Activated CD4-positive, alpha-beta T cell treated with anti-CD3 and anti-CD28 coated beads for 36 hours (primary cell): ENCODE data around the gene SIX5. TPM values are rescaled to one million over a fixed set of nuclear protein-coding genes. Genes with fewer than 3 reads are reported as not detected.
A peak's percentile ranks its signal among the peaks of the same experiment; 100 is the strongest.
"Not testable (repeated sequence)": the region's sequence is repeated elsewhere in the genome, so short reads cannot be mapped to it uniquely, and the experiment has no call there.

Source experiments
- ATAC-seq: fragments of 200-7000 bp; cut with Tn5 transposase; one replicate; pipeline ENCODE4 v1.10.0; 2021; ENCODE audit warnings: mild to moderate bottlenecking, moderate library complexity
- CTCF ChIA-PET: fragments of 350-600 bp; sonication (Branson Sonifier 250); formaldehyde crosslinking; loops from one replicate; lab custom pipeline; 2021; ENCODE audit warnings: antibody characterized with exemption; lab: Charles Lee
- POLR2A ChIA-PET: fragments of 350-600 bp; sonication (Branson Sonifier 250); formaldehyde crosslinking; loops from one replicate; lab custom pipeline; 2021; ENCODE audit warnings: antibody characterized with exemption, inconsistent platforms; lab: Charles Lee
- DNase-seq: peaks from one replicate; pipeline ENCODE4 v3.0.0-alpha.2; 2020
- H3K27ac Mint-ChIP-seq: one replicate; pipeline ENCODE4 v1.8.0; 2021; ENCODE audit warnings: mixed read lengths
- H3K27me3 Mint-ChIP-seq: one replicate; pipeline ENCODE4 v1.8.0; 2021; ENCODE audit warnings: mixed read lengths
- H3K36me3 Mint-ChIP-seq: one replicate; pipeline ENCODE4 v1.8.0; 2021; ENCODE audit warnings: low read depth, mixed read lengths
- H3K4me1 Mint-ChIP-seq: one replicate; pipeline ENCODE4 v1.8.0; 2021; ENCODE audit warnings: mixed read lengths
- H3K4me3 Mint-ChIP-seq: one replicate; pipeline ENCODE4 v1.8.0; 2021; ENCODE audit warnings: mild to moderate bottlenecking, moderate library complexity, mixed read lengths
- H3K9me3 Mint-ChIP-seq: one replicate; pipeline ENCODE4 v1.8.0; 2021; ENCODE audit warnings: low read depth, mixed read lengths
- intact Hi-C, 2 experiments: fragments of 100-400 bp; cut with DNase I in 1 of 2; cut with micrococcal nuclease in 1 of 2; formaldehyde crosslinking; loops; one replicate each; pipeline versions ENCODE4 v1.14.2 to v1.15.1; 2022 to 2024; cut with DNase I, micrococcal nuclease
- total RNA-seq, 2 experiments: library from RNA; stranded (reverse); gene quantifications; one replicate each; pipeline ENCODE4 v1.2.3, GENCODE V29; 2021

The SIX5 gene
- total RNA-seq, 2 experiments from 2014 or later, result 2.0 to 2.2 TPM

GRCh38 chr19:45809643-45810159, 40.6 kb upstream of the SIX5 start:
- H3K4me3 Mint-ChIP-seq, result no peak overlapping the region
- no peak overlapping the region for H3K27ac Mint-ChIP-seq
- ChIA-PET CTCF (interaction anchor here (0.6 to 1.2 kb wide), 2 partner anchors 40 to 71 kb away, joined by 3 to 4 read pairs; no protein-coding TSS in a partner anchor), POLR2A (interaction anchor here (0.6 kb wide), 1 partner anchor 10 kb away, joined by 4 read pairs; no protein-coding TSS in a partner anchor)
- H3K4me1 Mint-ChIP-seq, result peaks cover 7% of the 10 kb centered on the region
- H3K36me3 Mint-ChIP-seq, result peaks cover 4% of the 10 kb centered on the region
- ATAC-seq (no peak), DNase-seq (no peak)
- H3K9me3 Mint-ChIP-seq, result no peaks in the 10 kb centered on the region
- peaks cover 10% of the 10 kb centered on the region for H3K27me3 Mint-ChIP-seq
- intact Hi-C loops, result loop anchor here in 1 of 2 experiments (10.0 kb wide), 1 partner anchor 205 kb away; no protein-coding TSS in a partner anchor

- DNase-seq (no peak), ATAC-seq (no peak)
- POLR2A ChIA-PET, result no interaction called here
- Mint-ChIP-seq H3K36me3 (no peaks in the 10 kb centered on the region), H3K4me3 (no peak overlapping the region), H3K9me3 (no peaks in the 10 kb centered on the region), H3K27ac (no peak overlapping the region), H3K4me1 (peaks cover 7% of the 10 kb centered on the region), H3K27me3 (peaks cover 5% of the 10 kb centered on the region)
- intact Hi-C loops, result no loop called here
- CTCF ChIA-PET, result interaction anchor here (0.7 to 1.8 kb wide), 2 partner anchors 8 to 11 kb away, joined by 3 to 7 read pairs; no protein-coding TSS in a partner anchor
Observed at GRCh38 chr19:45805719-45806118, 36.7 kb upstream of the SIX5 start.

DNA sequence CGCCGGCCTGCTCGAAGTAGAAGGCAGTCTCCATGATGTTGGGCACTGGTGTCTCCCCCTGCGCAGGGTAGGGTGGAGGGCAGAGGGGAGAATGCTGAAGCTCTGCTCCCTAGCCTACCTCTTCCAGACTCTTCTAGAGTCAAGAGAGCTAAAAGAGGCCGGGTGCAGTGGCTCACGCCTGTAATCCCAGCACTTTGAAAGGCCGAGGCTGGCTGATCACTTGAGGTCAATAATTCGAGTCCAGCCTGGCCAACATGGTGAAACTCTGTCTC, 35.8 kb upstream of the SIX5 start:
- ATAC-seq, result no peak
- POLR2A ChIA-PET, result no interaction called here

GRCh38 chr19:45804140-45804958, 35.3 kb upstream of the SIX5 start:
- H3K36me3 Mint-ChIP-seq, result no peaks in the 10 kb centered on the region
- no peak overlapping the region for H3K4me3 Mint-ChIP-seq
- H3K4me1 Mint-ChIP-seq, result peaks cover 2% of the 10 kb centered on the region
- no peak for DNase-seq
- intact Hi-C loops, result no loop called here
- POLR2A ChIA-PET, result no interaction called here
- H3K9me3 Mint-ChIP-seq, result no peaks in the 10 kb centered on the region
- H3K27ac Mint-ChIP-seq, result no peak overlapping the region
- ATAC-seq, result no peak
- CTCF ChIA-PET, result interaction anchor here (0.9 to 14.8 kb wide), 4 partner anchors 8 to 33 kb away, joined by 4 to 126 read pairs (median 6); partner anchors contain the start of gene SIX5
- peaks cover 8% of the 10 kb centered on the region for H3K27me3 Mint-ChIP-seq

More for the DNA sequence above, 35.8 kb upstream of the SIX5 start:
- intact Hi-C loops, result no loop called here
- H3K27me3 Mint-ChIP-seq, result peaks cover 5% of the 10 kb centered on the region
- CTCF ChIA-PET, result interaction anchor here (1.8 kb wide), 1 partner anchor 12 kb away, joined by 7 read pairs; no protein-coding TSS in a partner anchor
- DNase-seq, result no peak
- no peak overlapping the region for H3K4me3 Mint-ChIP-seq
- peaks cover 7% of the 10 kb centered on the region for H3K4me1 Mint-ChIP-seq
- H3K27ac Mint-ChIP-seq, result no peak overlapping the region
- no peaks in the 10 kb centered on the region for H3K9me3 Mint-ChIP-seq
- H3K36me3 Mint-ChIP-seq, result no peaks in the 10 kb centered on the region

GRCh38 chr19:45801603-45802175, 32.6 kb upstream of the SIX5 start:
- Mint-ChIP-seq H3K36me3 (no peaks in the 10 kb centered on the region), H3K27ac (no peak overlapping the region), H3K4me1 (peaks cover 4% of the 10 kb centered on the region), H3K4me3 (no peak overlapping the region), H3K27me3 (peaks cover 17% of the 10 kb centered on the region), H3K9me3 (no peaks in the 10 kb centered on the region)
- ChIA-PET CTCF (interaction anchor here (0.6 to 14.8 kb wide), 5 partner anchors 12 to 85 kb away, joined by 3 to 126 read pairs (median 5); partner anchors contain the start of gene SIX5), POLR2A (interaction anchor here (1.1 kb wide), 1 partner anchor 18 kb away, joined by 3 read pairs; no protein-coding TSS in a partner anchor)
- ATAC-seq (no peak), DNase-seq (no peak)
- intact Hi-C loops, result no loop called here

DNA sequence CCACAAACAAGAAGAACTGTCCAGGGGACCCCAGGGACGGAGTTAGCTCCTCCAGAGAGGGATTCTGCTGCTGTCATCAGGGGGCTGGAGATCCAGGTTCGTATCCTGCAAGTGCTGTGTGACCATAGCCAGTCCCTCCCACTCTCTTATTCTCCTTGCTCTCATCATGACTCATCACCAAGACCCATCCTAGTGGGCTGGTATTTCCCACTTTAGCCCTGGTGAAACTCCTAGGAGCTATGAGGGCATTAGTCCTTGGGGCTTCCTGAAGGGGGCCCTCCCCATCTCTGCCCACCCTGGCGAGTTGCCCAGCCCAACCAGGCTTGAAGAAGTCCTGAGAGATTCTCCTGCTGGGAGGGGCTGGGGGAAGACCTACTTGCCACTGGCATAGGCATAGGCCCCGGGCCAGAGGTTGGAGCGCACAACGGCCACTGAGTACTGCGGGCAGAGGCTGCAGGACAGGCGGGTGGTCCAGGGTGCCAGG, 31.1 kb upstream of the SIX5 start:
- ATAC-seq, result no peak
- H3K36me3 Mint-ChIP-seq, result no peaks in the 10 kb centered on the region
- H3K27ac Mint-ChIP-seq, result no peak overlapping the region
- DNase-seq, result no peak
- H3K4me1 Mint-ChIP-seq, result peaks cover 4% of the 10 kb centered on the region
- intact Hi-C loops, result no loop called here
- POLR2A ChIA-PET, result interaction anchor here (1.3 kb wide), 1 partner anchor 30 kb away, joined by 6 read pairs; the partner anchor contains the start of gene SIX5
- peaks cover 22% of the 10 kb centered on the region for H3K27me3 Mint-ChIP-seq
- H3K4me3 Mint-ChIP-seq, result no peak overlapping the region
- no peaks in the 10 kb centered on the region for H3K9me3 Mint-ChIP-seq
- CTCF ChIA-PET, result interaction anchor here (0.6 to 14.8 kb wide), 11 partner anchors 13 to 164 kb away, joined by 3 to 126 read pairs (median 9); partner anchors contain the start of genes SIX5 and SYMPK

DNA sequence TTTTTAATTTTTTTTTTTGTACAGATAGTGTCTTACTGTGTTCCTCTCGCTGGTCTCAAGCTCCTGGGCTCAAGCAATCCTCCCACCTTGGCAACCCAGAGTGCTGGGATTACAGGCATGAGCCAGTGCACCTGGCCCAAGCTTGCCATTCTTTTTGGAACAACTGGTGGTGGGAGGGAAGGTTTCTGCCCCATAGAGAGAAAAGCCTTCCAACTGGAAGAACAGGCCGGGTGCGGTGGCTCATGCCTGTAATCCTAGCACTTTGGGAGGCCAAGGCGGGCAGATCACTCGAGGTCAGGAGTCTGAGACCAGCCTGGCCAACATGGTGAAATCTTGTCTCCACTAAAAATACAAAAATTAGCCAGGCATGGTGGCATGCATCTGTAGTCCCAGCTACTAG, 30.5 kb upstream of the SIX5 start:
- ChIA-PET POLR2A (interaction anchor here (0.7 to 1.3 kb wide), 2 partner anchors 10 to 30 kb away, joined by 4 to 6 read pairs; partner anchors contain the start of gene SIX5), CTCF (interaction anchor here (0.6 to 14.8 kb wide), 18 partner anchors 9 to 582 kb away, joined by 3 to 126 read pairs (median 4); partner anchors contain the start of genes SIX5 and SYMPK)
- intact Hi-C loops, result loop anchor here (1.0 kb wide), 1 partner anchor 29 kb away; no protein-coding TSS in a partner anchor
- H3K36me3 Mint-ChIP-seq, DNase-seq, ATAC-seq, H3K4me1 Mint-ChIP-seq, H3K4me3 Mint-ChIP-seq, H3K27ac Mint-ChIP-seq, H3K9me3 Mint-ChIP-seq: not testable (repeated sequence)
- H3K27me3 Mint-ChIP-seq, result peaks cover 25% of the 10 kb centered on the region

DNA sequence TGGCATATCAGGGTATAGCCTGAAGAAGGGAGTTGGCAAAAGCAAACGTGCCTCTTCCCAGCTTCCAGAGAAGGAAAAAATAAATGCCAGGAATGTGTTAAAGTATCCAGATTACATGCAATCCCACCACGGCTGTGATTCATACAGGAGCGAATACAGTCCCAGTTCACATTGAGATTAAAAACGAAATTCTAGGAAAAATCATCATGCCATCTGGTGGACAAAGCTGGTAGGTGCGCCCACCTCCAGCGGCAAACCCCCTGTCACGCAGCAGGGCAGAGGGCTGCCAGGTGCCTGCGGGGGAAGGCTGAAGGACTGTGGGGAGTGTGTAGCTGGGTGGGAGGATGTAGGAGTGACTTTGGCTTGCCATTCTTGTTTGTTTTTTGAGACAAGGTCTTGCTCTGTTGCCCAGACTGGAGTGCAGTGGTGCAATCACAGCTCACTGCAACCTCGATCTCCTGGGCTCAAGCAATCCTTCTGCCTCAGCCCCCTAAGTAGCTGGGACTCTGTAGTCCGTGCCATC, 30.0 kb upstream of the SIX5 start:
- Mint-ChIP-seq H3K4me3 (no peak overlapping the region), H3K36me3 (no peaks in the 10 kb centered on the region), H3K27me3 (peaks cover 26% of the 10 kb centered on the region), H3K4me1 (peaks cover 5% of the 10 kb centered on the region), H3K9me3 (no peaks in the 10 kb centered on the region), H3K27ac (no peak overlapping the region)
- ATAC-seq, result peak; percentile 92
- ChIA-PET CTCF (interaction anchor here (0.6 to 14.8 kb wide), 17 partner anchors 9 to 582 kb away, joined by 3 to 126 read pairs (median 4); partner anchors contain the start of genes SIX5 and SYMPK), POLR2A (interaction anchor here (0.7 to 1.3 kb wide), 2 partner anchors 10 to 29 kb away, joined by 4 to 6 read pairs; partner anchors contain the start of gene SIX5)
- peak; percentile 76 for DNase-seq
- intact Hi-C loops, result loop anchor here (1.0 kb wide), 1 partner anchor 29 kb away; no protein-coding TSS in a partner anchor

- peaks cover 22% of the 10 kb centered on the region for H3K27me3 Mint-ChIP-seq
- H3K27ac Mint-ChIP-seq, result no peak overlapping the region
- ChIA-PET POLR2A (interaction anchor here (0.6 kb wide), 1 partner anchor 893 kb away, joined by 3 read pairs; no protein-coding TSS in a partner anchor), CTCF (interaction anchor here (0.6 to 14.8 kb wide), 2 partner anchors 23 to 120 kb away, joined by 3 to 126 read pairs; partner anchors contain the start of genes NANOS2 and SIX5)
- DNase-seq, result no peak
- H3K4me3 Mint-ChIP-seq, result no peak overlapping the region
- intact Hi-C loops, result loop anchor here (5.0 kb wide), 2 partner anchors 68 to 352 kb away; partner anchors contain the start of genes FOXA3 (in 1 of the 2) and SYMPK (in 1 of the 2)
- no peaks in the 10 kb centered on the region for H3K9me3 Mint-ChIP-seq
- peaks cover 34% of the 10 kb centered on the region for H3K4me1 Mint-ChIP-seq
- peaks cover 13% of the 10 kb centered on the region for H3K36me3 Mint-ChIP-seq
- no peak for ATAC-seq
Observed at GRCh38 chr19:45794627-45795026, 25.6 kb upstream of the SIX5 start.

DNA sequence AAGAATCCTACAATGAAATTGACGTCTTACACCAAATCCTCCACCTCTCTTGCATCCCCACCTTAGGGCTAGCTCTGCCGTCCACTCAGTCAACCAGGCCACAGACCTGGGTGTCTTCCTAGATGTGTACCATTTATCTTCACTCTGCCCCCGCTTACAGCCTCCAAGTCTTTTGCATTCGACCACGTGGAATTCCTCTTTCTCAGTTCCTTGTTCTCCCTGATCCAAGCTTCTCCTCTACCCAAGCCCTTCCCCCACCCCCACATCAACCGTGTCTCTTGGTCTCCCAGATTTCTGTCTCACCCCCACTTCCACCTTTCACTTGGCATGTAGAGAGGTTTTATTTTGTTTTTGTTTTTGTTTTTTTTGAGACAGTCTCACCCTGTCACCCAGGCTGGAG, 24.8 kb upstream of the SIX5 start:
- intact Hi-C loops, result loop anchor here (2.0 to 5.0 kb wide), 3 partner anchors 23 to 352 kb away; partner anchors contain the start of genes FOXA3 (in 1 of the 2) and SYMPK (in 1 of the 2)
- no peak for DNase-seq
- POLR2A ChIA-PET, result interaction anchor here (0.6 kb wide), 1 partner anchor 894 kb away, joined by 3 read pairs; no protein-coding TSS in a partner anchor
- ATAC-seq, result no peak
- peaks cover 21% of the 10 kb centered on the region for H3K36me3 Mint-ChIP-seq
- H3K9me3 Mint-ChIP-seq, result no peaks in the 10 kb centered on the region
- H3K4me3 Mint-ChIP-seq, result no peak overlapping the region
- H3K27me3 Mint-ChIP-seq, result peaks cover 19% of the 10 kb centered on the region
- CTCF ChIA-PET, result interaction anchor here (0.6 to 14.8 kb wide), 3 partner anchors 22 to 1451 kb away, joined by 3 to 126 read pairs (median 4); partner anchors contain the start of genes NANOS2 and SIX5
- H3K4me1 Mint-ChIP-seq, result peaks cover 31% of the 10 kb centered on the region
- H3K27ac Mint-ChIP-seq, result no peak overlapping the region
